OCI-LY7 (cell line): ENCODE results near the gene KCNIP4.

Experiments
- EZH2phosphoT487 ChIP-seq: fragments of 200-600 bp; sonication (generic); IDR thresholded peaks from 2 replicates; pipeline ENCODE4 v1.6.1; 2018; ENCODE audit warnings: low read depth, borderline replicate concordance, mild to moderate bottlenecking, mixed run types, antibody characterized with exemption, low read length, moderate library complexity, mixed read lengths
- TF ChIP-seq, protein P1 (sequence below): fragments of 200-600 bp; sonication (generic); conservative IDR thresholded peaks from 2 replicates; pipeline ENCODE4 v1.5.1; 2014; ENCODE audit warnings: mild to moderate bottlenecking, antibody characterized with exemption, low read length, moderate library complexity, mixed read lengths

DNA sequence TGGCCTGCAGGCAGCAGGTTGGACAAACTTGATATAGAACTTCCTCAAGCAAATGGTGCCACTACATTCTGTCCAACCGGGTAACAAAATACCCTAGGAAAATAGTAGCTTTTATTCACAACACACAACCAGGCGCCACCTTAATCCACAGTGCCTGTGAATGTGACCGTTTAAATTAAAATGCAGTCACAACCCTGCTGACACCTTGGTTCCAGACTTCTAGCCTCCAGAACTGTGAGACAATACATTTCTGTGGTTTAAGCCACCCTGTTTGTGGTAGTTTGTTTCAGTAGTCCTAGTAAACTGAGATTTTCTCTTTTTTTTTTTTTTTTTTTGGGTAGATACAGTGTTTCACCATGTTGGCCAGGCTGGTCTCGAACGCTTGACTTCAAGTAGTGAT lies 672.5 kb downstream of the KCNIP4 start:
- TF ChIP-seq EZH2phosphoT487 = no peak
- TF ChIP-seq, protein P1, sequence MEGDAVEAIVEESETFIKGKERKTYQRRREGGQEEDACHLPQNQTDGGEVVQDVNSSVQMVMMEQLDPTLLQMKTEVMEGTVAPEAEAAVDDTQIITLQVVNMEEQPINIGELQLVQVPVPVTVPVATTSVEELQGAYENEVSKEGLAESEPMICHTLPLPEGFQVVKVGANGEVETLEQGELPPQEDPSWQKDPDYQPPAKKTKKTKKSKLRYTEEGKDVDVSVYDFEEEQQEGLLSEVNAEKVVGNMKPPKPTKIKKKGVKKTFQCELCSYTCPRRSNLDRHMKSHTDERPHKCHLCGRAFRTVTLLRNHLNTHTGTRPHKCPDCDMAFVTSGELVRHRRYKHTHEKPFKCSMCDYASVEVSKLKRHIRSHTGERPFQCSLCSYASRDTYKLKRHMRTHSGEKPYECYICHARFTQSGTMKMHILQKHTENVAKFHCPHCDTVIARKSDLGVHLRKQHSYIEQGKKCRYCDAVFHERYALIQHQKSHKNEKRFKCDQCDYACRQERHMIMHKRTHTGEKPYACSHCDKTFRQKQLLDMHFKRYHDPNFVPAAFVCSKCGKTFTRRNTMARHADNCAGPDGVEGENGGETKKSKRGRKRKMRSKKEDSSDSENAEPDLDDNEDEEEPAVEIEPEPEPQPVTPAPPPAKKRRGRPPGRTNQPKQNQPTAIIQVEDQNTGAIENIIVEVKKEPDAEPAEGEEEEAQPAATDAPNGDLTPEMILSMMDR = no peak
